Left cardiac atrium (tissue), 4 donors: ENCODE data around the gene ZBED1. TPM values are rescaled to one million over a fixed set of nuclear protein-coding genes. Genes with fewer than 3 reads are reported as not detected.
A peak's percentile ranks its signal among the peaks of the same experiment; 100 is the strongest.
"Not testable (repeated sequence)": the region's sequence is repeated elsewhere in the genome, so short reads cannot be mapped to it uniquely, and the experiment has no call there.

ENCODE experiments used
- ATAC-seq, 2 donors: fragments of 200-7000 bp; cut with Tn5 transposase; one replicate each; pipeline ENCODE4 v1.9.1; 2020; ENCODE audit warnings: mild to moderate bottlenecking in 2 of 2, moderate library complexity in 2 of 2
- DNase-seq: peaks from one replicate; pipeline ENCODE4 v3.0.0-alpha.2; 2020
- intact Hi-C, 2 donors: fragments of 100-400 bp; cut with DNase I; formaldehyde crosslinking; loops; one replicate each; pipeline versions ENCODE4 v1.14.1 to v1.15.1; 2022 to 2023
- long read RNA-seq: library from polyadenylated mRNA; unstranded; transcript quantifications from one replicate; pipeline ENCODE4 v2.0.0, GENCODE V29; 2021
- total RNA-seq, 2 donors: library from RNA; stranded (reverse); fragmentation: NEBNext Ultra II Directional; extraction: Animal tissue kit (Norgen Biotek cat#: 25700); gene quantifications; one replicate each; pipeline ENCODE4 v1.2.1, GENCODE V29; 2021
- donor health status: DM: no; HTN: yes; CAD: no.
- donor health status: DM: no; HTN: yes; CAD: no; lungs with severe emphysema.
- donor health status: DM: yes; HTN: yes; CAD: no.
- donor health status: Dilated cardiomyopathy.

ZBED1 gene
- total RNA-seq: 10 to 100 TPM; 37.7 to 45.0 TPM
- long read RNA-seq, full-length matches to known transcripts: 101 of 104 reads
- long read RNA-seq, partial matches to known transcripts: 0 of 104 reads
- long read RNA-seq, other reads (novel, unspliced or antisense): 3 of 104 reads

DNA sequence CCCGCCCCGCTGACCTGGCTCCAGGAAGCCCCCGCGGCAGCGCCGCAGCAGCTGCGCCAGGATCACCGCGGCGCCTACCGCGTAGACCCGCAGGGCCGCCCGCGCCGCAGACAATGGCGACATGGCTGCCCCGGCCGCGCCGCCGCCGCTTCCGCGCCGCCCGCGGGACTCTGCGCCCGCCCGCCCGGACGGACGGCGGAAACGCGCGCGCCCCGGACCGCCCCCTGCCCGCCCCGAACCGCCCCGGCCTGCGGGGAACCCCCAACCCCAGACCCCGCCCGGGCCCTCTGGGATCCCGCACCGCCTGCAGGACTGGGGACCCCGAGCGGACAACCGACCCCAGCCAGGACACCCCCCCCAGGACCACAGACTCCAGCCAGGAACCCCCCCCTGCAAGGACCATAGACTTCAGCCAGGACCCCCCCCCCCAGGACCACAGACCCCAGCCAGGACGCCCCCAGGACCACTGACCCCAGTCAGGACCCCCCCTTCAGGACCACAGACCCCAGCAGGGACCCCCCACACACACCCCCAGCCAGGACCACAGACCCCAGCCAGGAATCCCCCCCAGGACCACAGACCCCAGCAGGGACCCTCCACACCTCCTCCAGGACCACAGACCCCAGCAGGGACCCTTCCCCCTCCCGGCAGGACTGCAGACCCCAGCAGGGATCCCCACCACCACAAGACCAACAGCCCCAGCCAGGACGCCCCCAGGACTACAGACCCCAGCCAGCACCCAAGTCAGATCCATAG lies at the start of gene ZBED1, which contains the start of gene DHRSX:
TSS of gene ZBED1 (minus strand) at position 174 of the 756 bp plus-strand sequence. CDS start 10,257 bp downstream, outside the sequence.
TSS of gene DHRSX (minus strand) at position 174 of the 756 bp plus-strand sequence. CDS start at position 123, 51 bp downstream.
- intact Hi-C loops: loop anchor here in 1 of 2 donors (10.0 kb wide), 1 partner anchor 94 kb away; no protein-coding TSS in a partner anchor
- DNase-seq: peak; percentile 60
- ATAC-seq: peak; percentile 68 to 80

DNA sequence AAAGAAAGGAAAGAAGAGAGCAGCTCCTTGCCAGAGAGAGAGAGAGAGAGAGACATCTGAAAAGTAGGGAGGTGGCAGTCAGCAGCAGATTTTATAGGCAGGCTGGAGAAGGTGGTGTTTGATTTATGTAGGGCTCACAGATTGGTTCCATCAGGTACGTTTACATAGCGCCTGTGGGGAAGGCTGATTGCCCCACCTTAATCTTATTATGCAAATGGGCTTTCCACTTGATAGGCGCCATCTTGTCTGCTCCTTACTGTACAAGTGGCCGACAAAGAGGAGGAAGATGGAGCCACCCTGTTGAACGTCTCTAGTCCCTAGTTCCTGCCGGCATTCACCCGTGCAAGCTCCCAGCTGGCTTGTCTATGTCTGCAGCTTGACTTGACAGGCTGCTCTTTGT lies 49.1 kb upstream of the ZBED1 start:
- ATAC-seq (no peak), DNase-seq (no peak)
- intact Hi-C loops: no loop called here

- no peak for ATAC-seq
- DNase-seq: no peak
- intact Hi-C loops: no loop called here
Measured at GRCh38 chrX:2548711-2549423, 48.1 kb upstream of the ZBED1 start.

- intact Hi-C loops: no loop called here
- no peak for DNase-seq
- ATAC-seq: no peak
Measured at GRCh38 chrX:2547736-2548135, 47.0 kb upstream of the ZBED1 start.

DNA sequence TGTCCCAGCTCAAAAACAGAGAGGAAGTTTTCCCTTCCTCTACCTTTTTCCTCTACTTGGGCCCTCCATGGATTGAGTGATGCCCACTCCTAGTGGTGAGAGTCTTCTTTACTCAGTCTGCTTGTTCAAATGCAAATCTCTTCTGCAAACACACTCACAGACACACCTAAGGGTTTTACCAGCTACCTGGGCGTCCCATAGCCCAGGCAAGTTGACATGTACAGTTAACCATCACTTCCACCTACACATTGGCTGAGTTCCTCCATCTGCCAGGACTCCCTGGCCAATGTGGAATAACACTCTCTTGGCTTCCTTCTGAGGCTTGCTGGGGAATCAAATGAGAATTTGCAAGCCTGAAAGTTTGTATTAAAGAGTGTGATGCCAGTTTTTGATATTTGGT lies 45.7 kb upstream of the ZBED1 start:
- ATAC-seq (no peak), DNase-seq (no peak)
- intact Hi-C loops: no loop called here

GRCh38 chrX:2545144-2545543 lies 44.4 kb upstream of the ZBED1 start:
- ATAC-seq (no peak), DNase-seq (no peak)
- intact Hi-C loops: no loop called here

- ATAC-seq (no peak), DNase-seq (no peak)
- intact Hi-C loops: no loop called here
Measured at GRCh38 chrX:2542826-2543521, 42.2 kb upstream of the ZBED1 start.

DNA sequence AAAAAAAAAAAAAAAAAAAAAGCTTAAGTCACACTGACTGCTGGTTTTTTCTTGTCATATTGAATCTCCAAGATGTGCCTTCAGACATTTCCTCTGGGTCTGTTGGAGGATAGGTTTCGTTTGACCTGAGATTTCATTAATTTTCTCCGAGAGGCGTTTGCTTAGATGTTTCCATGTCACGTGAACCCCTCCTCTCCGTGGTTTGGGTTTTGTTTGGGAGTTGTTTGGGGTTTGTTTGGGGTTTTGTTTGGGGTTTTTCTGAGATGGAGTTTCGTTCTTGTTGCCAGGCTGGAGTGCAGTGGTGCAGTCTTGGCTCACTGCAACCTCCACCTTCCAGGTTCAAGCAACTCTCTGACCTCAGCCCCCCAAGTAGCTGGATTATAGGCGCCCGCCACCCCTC lies 40.8 kb upstream of the ZBED1 start:
- no peak for DNase-seq
- intact Hi-C loops: no loop called here
- ATAC-seq: no peak

DNA sequence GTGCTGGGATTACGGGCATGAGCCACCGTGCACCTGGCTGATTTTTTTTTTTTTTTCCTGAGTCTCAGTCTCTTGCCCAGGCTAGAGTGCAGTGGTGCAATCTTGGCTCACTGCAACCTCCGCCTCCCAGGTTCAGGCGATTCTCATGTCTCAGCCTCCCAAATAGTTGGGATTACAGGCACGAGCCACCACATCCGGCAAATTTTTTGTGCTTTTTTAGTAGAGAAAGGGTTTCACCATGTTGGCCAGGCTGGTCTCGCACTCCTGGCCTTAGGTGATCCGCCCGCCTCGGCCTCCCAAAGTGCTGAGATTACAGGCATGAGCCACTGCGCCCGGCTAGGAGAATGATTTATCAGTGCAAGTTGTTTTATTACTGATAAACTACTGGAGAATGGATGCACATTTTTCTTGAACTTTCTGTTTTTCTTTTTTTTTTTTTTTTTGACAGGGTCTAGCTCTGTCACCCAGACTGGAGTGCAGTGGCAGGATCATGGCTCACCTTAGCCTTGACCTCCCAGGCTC lies 39.7 kb upstream of the ZBED1 start:
- intact Hi-C loops: no loop called here
- DNase-seq (no peak), ATAC-seq (peak in 1 of 2 donors; percentile 73)

- intact Hi-C loops: no loop called here
- no peak for ATAC-seq
- DNase-seq: no peak
Measured at GRCh38 chrX:2539586-2539985, 38.8 kb upstream of the ZBED1 start.

DNA sequence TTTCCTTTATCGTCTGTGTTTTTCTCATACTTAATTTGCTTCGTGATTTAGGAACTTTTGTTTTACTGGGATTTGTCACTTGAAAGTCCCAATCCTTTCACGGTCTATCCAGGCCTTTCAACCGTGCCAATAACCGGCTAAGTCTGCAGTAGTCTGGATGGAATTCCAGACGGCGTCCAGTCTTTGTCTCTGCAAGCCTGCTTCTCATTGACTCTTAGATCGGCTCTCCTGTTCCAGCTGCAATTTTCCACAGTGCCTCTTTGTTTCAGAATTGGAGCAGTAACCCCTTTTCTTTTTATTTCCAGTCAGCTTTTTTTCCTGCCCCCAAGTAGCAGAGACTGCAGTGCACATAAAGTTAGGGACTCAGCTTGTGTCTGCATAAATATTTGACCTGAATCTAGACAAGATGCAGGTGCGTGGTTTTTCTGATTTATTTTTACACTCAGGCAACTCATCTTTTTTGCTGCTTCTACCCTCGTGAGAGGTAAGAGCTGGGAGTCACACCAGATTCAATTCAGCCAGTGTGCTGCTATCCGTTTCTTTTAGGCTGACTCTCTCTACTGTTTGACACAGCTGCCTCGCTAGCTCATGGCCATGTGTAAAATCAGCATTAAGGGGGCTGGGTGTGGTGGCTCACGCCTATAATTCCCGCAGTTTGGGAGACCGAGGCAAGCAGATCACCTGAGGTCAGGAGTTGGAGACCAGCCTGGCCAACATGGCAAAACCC lies 37.4 kb upstream of the ZBED1 start:
- ATAC-seq (peak in 1 of 2 donors; percentile 85), DNase-seq (no peak)
- intact Hi-C loops: no loop called here

GRCh38 chrX:2536974-2537373 lies 36.2 kb upstream of the ZBED1 start:
- peak; percentile 27 to 61 for ATAC-seq
- DNase-seq: no peak
- intact Hi-C loops: no loop called here

DNA sequence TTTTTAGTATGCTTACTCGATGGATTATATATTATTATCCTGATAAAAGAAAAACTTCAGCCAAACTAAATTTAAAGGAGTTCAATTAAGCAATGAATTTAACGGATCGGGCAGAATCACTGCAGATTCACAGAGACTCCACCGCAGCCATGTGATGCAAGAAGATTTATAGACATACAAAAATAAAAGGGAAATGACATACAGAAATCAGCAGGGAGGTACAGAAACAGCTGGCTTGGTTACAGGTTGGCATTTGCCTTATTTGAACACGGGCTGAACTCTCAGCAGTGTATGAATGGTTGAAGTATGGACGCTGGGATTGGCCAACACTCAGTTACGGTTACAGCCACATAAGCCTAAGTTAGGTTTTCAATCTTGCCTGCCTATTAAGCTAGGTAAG lies 35.4 kb upstream of the ZBED1 start:
- intact Hi-C loops: no loop called here
- ATAC-seq (no peak), DNase-seq (no peak)

DNA sequence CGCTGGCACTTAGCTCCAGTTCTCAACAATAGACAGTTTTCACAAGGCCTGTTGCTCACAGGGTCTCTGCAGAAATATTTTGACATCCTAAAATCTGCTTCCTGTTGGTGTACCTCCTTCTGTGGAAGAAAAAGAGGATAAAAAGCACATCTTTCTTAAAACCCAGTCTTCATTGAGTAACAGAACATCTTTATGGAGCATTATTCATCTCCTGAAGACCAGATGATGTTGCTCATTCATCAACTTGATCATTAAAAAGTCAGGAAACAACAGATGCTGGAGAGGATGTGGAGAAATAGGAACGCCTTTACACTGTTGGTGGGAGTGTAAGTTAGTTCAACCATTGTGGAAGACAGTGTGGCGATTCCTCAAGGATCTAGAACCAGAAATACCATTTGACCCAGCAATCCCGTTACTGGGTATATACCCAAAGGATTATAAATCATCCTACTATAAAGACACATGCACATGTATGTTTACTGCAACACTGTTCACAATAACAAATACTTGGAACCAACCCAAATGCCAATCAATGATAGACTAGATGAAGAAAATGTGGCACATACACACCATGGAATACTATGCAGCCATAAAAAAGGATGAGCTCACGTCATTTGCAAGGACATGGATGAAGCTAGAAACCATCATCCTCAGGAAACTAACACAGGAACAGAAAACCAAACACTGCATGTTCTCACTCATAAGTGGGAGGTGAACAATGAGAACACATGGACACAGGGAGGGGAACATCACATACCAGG lies 33.7 kb upstream of the ZBED1 start:
- ATAC-seq, intact Hi-C loops, DNase-seq: not testable (repeated sequence)

- intact Hi-C loops: no loop called here
- DNase-seq (no peak), ATAC-seq (no peak)
Measured at GRCh38 chrX:2533424-2533823, 32.6 kb upstream of the ZBED1 start.

GRCh38 chrX:2526390-2526789 lies 25.6 kb upstream of the ZBED1 start:
- ATAC-seq (no peak), DNase-seq (no peak)
- intact Hi-C loops: no loop called here

DNA sequence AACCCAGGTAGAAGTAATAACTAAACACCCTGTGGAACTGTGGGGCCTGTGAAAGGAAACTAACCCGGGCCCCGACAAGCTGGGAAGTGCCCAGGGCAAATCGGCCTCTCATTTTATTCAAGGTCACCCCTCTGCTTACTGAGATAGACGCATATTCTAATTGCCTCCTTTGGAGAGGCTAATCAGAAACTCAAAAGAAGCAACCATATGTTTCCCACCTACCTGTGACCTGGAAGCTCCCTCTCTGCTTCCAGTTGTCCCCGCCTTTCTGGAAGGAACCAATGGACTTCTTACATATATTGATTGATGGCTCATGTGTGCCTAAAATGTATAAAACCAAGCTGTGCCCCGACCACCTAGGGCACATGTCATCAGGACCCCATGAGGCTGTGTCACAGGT lies 23.1 kb upstream of the ZBED1 start:
- DNase-seq (no peak), ATAC-seq (no peak)
- intact Hi-C loops: no loop called here

- DNase-seq (no peak), ATAC-seq (peak in 1 of 2 donors; percentile 30)
- intact Hi-C loops: no loop called here
Measured at GRCh38 chrX:2521927-2522386, 21.2 kb upstream of the ZBED1 start.
